GM19043 (cell line): ENCODE results near the gene ADAMTS10.
"Not testable (repeated sequence)": the region's sequence is repeated elsewhere in the genome, so short reads cannot be mapped to it uniquely, and the experiment has no call there.

Experiments used
- ATAC-seq: cut with Tn5 transposase; IDR thresholded peaks from one replicate; pipeline ENCODE4 v1.9.1; 2021; ENCODE audit warnings: low read depth; ENCODE audit not compliant: unreplicated experiment

ADAMTS10 gene

GRCh38 chr19:8596168-8596567 lies 14.3 kb downstream of the ADAMTS10 start:
- ATAC-seq = no peak

GRCh38 chr19:8595651-8596050 lies 14.9 kb downstream of the ADAMTS10 start:
- no peak for ATAC-seq

- no peak for ATAC-seq
Measured at GRCh38 chr19:8593931-8594330, 16.6 kb downstream of the ADAMTS10 start.

- ATAC-seq = no peak
Measured at GRCh38 chr19:8592231-8593009, 18.1 kb downstream of the ADAMTS10 start.

- no peak for ATAC-seq
Measured at GRCh38 chr19:8589177-8589714, 21.3 kb downstream of the ADAMTS10 start.

DNA sequence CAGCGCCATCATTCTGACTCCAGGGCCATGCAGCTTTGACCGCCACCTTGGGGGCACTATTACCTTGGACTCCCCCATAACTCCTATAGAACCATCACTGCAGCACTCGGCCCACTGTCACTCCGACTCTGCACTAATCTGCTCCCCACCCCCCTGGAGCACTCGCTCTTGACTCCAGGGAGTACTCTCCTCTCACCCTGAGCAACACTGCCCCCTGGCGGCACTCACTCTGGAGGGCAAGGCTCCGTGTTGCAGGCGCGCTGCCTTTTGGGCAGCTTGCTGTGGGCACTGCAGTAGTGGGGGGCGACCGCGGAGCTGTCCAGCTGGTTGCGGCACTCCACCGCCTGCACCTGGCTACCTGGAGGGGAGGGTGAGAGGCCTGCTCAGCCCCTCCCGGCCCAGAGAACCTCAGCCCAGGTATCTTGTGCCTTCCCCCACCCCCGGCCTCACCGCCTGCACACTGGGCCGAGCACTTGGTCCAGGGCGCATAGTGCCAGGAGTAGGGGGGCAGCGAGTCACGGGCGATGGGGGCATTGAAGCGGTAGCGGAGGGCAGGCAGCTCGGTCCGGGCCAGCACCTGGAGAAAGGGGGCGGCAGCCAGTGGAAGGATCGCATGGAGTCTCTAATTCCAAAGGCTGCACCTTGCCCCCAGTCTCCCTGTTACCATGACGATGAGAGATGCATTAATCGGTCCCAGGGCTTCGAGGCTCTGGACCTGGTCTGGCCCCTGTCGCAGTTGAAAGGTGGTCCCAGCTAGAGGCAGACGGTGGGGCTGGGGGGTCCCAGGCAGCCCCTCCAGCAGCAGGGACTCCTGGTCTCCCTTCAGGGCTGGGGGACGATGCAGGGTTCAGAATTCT lies 24.4 kb downstream of the ADAMTS10 start:
- no peak for ATAC-seq

GRCh38 chr19:8584965-8585893 lies 25.3 kb downstream of the ADAMTS10 start:
- no peak for ATAC-seq

DNA sequence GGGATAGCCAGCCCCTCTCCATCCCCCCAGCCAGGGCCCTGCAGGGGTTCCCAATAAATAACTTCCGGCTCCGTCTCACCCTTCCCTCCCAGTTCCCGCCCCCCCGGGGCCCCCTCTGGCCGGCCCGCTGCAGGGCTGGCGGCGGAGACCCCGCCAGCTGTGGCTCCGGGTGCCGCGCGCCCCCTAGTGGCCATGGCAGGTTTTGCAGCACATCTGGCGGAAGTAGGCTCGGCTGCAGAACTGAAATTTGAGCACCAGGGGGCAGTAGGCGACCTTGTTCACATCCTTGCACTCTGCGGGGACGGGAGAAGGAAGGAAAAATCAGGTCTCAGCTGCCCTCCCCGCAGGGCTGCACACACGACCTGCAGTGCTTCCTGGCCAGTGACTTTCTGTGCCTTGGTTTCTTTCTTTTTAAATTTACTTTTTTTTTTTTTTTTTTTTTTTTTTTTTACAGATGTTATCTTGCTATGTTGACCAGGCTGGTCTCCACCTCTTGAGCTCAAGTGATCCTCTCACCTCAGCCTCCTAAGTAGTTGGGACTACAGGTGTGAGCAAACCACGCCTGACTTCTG lies 29.7 kb downstream of the ADAMTS10 start:
- ATAC-seq = no peak

DNA sequence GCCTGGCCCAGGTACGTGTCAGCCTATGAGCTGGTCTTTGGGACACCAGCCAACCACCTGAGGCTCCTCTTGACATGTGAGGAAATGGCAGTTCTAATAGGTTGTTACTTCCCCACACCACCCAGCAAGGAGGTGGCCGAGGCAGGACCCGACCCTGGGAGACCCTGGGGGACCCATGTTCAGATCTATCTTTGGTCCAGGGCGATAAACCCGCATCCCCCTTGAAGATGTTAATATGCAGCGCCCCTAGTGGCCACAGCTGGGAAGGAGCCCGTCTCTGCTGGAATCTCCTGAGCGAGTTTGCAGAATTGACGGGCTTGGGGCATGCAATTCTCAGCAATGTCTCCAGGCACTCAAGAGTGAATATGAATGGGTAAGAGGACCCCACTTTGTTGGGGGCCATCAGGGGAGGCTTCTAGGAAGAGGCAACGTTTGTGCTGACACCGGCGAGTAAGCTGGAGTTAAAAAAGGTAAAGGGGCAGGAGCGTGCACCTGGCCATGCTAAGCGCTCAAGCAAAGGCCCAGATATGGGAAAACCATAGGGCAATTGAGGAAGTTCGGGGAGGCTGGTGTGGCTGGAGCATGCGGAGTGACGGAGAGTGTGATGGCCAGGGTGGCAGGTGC lies 31.8 kb downstream of the ADAMTS10 start:
- no peak for ATAC-seq

DNA sequence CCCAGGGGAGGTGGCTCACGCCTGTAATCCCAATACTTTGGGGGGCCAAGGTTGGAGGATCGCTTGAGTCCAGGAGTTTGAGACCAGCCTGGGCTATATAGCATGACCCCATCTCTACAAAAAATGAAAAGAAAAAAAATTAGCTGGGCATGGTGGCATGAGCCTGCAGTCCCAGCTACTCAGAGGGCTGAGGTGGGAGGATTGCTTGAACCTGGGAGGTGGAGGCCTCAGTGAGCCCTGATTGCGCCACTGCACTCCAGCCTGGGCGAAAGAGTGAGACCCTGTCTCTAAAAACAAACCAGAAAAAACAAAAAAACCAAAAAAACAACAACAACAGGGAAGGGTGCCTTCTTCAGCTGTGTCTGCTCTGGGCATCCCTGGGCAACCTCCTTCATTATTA lies 32.8 kb downstream of the ADAMTS10 start:
- no peak for ATAC-seq

DNA sequence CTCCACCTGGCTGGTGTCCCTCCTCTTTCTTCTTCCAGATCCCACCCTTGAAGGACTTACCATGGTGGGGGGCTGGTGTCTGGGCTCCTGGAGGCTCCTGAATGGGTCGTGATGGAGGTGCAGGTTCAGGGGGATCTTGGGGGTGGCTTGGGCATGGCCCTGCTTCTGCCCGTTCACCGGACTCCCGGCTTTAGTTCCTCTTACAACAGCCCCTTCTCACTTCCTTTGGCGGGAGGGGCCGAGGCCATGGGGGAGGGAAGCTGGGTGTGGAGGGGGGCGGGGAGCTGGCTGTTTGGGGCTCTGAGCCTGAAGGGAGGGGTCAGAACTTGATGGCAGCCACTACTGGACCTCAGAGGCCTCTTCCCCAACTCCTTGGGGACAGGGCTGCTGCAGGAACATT lies 33.3 kb downstream of the ADAMTS10 start, which contains the start of gene MYO1F:
TSS of gene MYO1F (minus strand) at position 196 of the 400 bp plus-strand sequence. CDS start at position 63, 133 bp downstream.
- ATAC-seq = no peak

DNA sequence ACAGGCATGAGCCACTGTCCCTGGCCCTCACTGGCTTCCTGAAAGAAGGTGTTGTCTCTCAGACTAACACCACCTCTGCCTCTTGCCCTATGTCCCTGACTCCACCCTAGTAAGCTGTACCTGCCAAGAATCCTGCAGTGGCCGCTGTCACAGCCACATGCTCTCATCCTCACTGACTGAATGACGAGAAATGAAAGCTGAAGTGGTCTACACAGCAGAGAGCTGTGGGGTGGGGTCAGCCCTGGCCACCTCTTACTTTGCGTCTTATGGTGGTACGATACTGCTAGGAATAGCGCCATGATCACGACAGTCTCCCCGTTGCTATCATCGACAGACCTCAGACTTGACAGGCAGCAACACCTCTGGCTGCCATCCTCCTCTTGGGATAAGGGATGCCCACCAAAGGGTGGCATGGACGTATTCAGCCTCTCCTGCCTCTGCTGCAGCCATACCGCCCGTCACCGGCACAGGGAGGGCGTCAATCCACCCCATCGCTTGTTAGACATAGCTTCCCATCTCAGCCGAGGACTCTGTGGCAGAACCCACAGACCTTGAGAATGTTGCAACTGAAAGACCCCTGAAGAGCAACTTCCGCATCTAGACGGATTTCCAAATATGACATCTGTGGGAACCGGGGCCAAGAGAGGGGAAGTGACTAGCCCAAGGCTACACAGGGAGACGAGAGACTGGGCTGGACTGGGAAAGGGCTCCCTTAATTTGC lies 34.1 kb downstream of the ADAMTS10 start:
- ATAC-seq = no peak

GRCh38 chr19:8575467-8575997 lies 35.0 kb downstream of the ADAMTS10 start:
- no peak for ATAC-seq

DNA sequence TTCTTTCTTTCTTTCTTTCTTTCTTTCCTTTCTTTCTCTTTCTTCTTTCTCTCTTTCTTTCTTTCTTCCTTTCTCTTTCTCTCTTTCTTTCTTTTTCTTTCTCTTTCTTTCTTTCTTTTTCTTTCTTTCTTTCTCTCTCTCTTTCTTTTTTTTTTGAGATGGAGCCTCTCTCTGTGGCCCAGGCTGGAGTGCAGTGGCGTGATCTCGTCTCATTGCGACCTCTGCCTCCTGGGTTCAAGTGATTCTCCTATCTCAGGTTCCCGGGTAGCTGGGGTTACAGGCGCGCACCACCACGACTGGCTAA lies 35.9 kb downstream of the ADAMTS10 start:
- not testable (repeated sequence) for ATAC-seq

GRCh38 chr19:8573316-8573715 lies 37.2 kb downstream of the ADAMTS10 start:
- no peak for ATAC-seq

GRCh38 chr19:8571006-8571411 lies 39.5 kb downstream of the ADAMTS10 start:
- no peak for ATAC-seq

- ATAC-seq = peak; percentile 83
Measured at GRCh38 chr19:8569066-8569771, 41.3 kb downstream of the ADAMTS10 start.

DNA sequence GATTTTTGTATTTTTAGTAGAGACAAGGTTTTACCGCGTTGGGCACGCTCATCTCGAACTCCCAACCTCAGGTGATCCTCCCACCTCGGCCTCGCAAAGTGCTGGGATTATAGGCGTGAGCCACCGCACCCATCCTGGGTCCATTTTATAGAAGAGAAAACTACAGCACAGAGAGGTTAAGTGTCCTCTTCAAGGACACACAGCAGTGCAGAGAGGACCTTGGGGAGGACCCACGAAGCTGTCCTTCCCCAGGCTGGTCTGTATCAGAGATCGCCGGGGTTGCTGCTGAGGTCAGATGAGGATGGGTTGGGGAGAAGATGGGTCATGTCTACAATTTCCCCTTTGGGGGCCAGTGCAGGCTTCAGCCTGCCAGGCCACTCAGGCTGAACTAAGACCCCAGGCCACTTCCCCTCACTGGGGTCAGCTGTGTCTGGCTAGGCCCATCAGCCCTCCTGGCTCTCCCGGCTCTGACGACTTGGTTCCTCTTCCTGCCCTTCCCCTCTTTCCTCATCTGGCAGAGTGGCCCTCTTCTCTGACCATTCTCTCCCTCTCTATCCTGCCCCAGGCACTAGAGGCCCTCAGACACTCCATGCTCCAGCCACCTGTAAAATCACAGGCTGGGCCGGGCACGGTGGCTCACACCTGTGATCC lies 42.9 kb downstream of the ADAMTS10 start:
- ATAC-seq = no peak
